Measurements from ENCODE around the gene FOXK2.
"Not testable (repeated sequence)": the region's sequence is repeated elsewhere in the genome, so short reads cannot be mapped to it uniquely, and the experiment has no call there.

Gene FOXK2

DNA sequence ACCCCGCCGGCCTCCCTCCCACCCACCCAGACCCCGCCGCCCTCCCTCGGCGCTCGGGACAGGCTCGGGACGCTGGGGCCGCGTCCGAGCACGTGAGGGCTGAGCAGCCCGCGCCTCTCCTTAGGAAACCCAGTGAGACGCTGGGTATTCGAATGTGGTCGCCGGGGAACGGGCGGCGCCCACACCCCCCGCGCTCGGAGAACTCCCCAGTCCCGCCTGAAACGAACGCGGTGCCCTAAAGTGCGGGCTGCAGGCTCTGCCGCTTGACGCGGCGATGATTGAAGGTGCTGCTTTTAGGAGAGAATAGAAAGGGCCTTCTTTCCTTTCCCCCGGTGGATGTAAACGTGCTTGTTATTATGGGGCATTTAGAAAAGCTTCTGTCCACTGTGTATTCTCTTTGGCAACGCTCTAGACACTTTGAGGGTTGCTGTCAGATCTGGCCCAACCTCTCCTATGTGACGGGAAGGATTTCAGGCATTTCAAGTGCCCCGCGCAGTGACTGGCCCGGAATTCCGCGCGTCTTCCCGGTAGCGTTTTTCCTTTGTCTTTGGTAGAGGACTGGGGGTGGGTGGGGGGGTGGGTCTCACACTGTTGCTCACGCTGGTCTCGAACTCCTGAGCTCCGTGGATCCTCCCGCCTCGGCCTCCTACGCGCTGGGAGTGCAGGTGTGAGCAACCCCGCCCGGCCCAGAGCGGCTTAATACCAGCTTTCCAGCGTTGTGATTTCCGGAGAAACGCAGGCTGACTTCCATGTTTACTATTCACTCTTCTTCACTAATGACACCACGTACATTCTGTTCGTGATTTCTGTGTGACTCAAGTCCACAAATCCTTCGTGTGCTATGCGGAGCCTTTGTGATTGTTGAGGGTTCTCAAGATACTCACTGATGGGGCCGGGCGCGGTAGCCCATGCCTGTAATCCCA lies 21.8 kb upstream of the FOXK2 start:
- peak overlapping the region; percentile 78 for H3K4me3 ChIP-seq (ENCODE audit: low read depth, low read length)
- peaks cover 18% of the 10 kb centered on the region for H3K27me3 ChIP-seq (ENCODE audit: control insufficient read depth, insufficient read depth, low read length)
- H3K9ac ChIP-seq (ENCODE audit: low read depth, low read length), result peak overlapping the region; percentile 26
- no peaks in the 10 kb centered on the region for H3K36me3 ChIP-seq (ENCODE audit: control insufficient read depth, insufficient read depth, low read length)
- no peaks in the 10 kb centered on the region for H3K9me3 ChIP-seq (ENCODE audit: control insufficient read depth, insufficient read depth, low read length)
- peaks cover 4% of the 10 kb centered on the region for H3K4me1 ChIP-seq (ENCODE audit: control insufficient read depth, insufficient read depth, low read length)

DNA sequence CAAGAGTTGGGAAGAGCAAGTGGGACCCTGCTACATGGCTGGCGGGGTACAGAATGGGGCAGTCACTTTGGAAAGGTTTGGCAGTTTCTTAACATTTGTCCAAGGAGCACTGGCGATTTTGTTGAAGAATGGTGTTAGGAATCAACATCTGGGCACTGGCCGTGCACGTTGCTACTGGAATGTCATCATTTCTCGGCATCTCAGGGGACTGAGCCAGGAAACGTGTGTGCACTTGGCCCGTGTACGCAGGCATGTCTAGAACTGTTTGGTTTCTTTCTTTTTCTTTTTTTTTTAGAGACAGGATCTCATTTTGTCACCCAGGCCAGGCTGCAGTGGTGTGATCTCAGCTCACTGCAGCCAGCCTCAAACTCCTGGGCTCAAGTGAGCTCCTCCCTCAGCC lies 17.3 kb upstream of the FOXK2 start:
- no peak overlapping the region for H3K4me3 ChIP-seq (ENCODE audit: low read depth, low read length)
- no peaks in the 10 kb centered on the region for H3K36me3 ChIP-seq (ENCODE audit: control insufficient read depth, insufficient read depth, low read length)
- H3K9me3 ChIP-seq (ENCODE audit: control insufficient read depth, insufficient read depth, low read length), result no peaks in the 10 kb centered on the region
- H3K9ac ChIP-seq (ENCODE audit: low read depth, low read length), result no peak overlapping the region
- peaks cover 9% of the 10 kb centered on the region for H3K27me3 ChIP-seq (ENCODE audit: control insufficient read depth, insufficient read depth, low read length)
- no peaks in the 10 kb centered on the region for H3K4me1 ChIP-seq (ENCODE audit: control insufficient read depth, insufficient read depth, low read length)

DNA sequence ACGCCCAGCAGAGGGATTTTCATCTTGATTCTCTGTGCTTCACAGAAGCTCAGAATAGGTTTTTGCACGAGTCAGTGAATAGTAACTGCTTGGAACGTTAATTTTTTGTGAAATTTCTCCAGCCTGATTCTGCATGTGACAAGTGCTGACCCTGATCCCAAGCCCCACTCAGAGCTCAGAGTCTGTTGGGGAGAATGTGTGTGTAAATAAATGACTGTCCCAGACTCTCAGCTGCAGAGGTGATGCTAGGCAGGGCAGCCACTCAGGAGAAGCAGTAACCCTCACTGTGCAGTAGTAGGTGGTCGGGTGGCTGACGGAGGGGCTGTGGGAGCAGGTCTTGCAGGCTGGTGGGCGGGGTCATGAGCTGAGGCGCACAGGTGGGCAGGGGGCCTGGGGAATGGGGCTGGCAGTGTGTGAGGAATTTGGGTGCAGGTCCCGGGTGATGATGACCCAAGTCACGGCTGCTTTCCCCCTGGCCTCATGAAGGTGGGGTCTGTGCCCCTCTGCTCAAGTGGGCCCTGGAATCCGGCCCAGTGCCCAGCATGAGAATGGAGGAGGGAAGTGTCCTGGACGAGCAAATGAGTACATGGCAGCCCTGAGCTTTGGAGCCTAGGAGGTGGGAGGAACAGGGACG lies 16.3 kb upstream of the FOXK2 start:
- Histone ChIP-seq H3K4me3 (ENCODE audit: low read depth, low read length) (no peak overlapping the region), H3K9ac (ENCODE audit: low read depth, low read length) (no peak overlapping the region), H3K36me3 (ENCODE audit: control insufficient read depth, insufficient read depth, low read length) (no peaks in the 10 kb centered on the region), H3K9me3 (ENCODE audit: control insufficient read depth, insufficient read depth, low read length) (no peaks in the 10 kb centered on the region), H3K27me3 (ENCODE audit: control insufficient read depth, insufficient read depth, low read length) (peaks cover 6% of the 10 kb centered on the region), H3K4me1 (ENCODE audit: control insufficient read depth, insufficient read depth, low read length) (no peaks in the 10 kb centered on the region)

DNA sequence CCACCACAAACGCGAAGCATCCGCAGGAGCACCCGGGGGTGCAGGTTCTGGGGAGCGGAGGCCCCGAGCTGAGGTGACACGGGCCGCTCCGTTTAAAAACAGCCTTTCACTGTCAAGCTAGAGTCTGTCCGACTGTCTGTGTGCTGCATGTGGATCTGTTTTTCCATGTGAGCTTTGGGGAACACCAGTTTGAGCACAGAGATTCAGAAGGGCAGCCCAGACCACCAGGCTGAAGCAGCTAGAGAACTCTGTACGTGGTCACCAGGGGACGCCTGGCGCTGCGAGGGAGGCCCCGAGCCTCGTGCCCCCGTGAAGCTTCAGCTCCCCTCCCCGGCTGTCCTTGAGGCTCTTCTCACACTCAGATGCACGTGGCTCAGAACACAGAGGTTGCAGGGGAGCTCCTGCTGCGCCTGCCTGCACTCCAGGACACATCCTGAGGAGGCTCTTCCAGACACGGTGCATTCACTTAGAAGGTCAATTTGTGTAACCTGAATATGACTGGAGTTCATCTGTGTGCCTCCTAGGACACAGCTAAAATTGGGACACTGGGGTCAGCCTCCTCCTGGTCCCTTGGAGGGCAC lies 15.7 kb upstream of the FOXK2 start:
- Histone ChIP-seq H3K27me3 (ENCODE audit: control insufficient read depth, insufficient read depth, low read length) (peaks cover 4% of the 10 kb centered on the region), H3K9ac (ENCODE audit: low read depth, low read length) (no peak overlapping the region), H3K36me3 (ENCODE audit: control insufficient read depth, insufficient read depth, low read length) (no peaks in the 10 kb centered on the region), H3K4me1 (ENCODE audit: control insufficient read depth, insufficient read depth, low read length) (no peaks in the 10 kb centered on the region), H3K4me3 (ENCODE audit: low read depth, low read length) (no peak overlapping the region), H3K9me3 (ENCODE audit: control insufficient read depth, insufficient read depth, low read length) (no peaks in the 10 kb centered on the region)

DNA sequence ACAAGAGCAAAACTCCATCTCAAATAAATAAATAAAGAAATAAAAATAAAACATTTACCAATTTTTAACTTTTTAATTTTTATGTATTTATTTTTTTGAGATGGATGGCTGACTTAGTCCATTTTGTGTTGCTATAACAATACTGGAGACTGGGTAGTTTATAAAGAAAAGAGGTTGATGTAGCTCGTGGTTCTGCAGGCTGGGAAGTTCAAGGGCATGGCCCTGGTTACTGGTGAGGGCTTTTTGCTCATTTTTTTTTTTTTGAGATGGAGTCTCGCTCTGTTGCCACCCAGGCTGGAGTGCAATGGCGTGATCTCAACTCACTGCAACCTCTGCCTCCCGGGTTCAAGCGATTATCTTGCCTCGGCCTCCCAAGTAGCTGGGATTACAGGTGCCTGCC lies 14.2 kb upstream of the FOXK2 start:
- Histone ChIP-seq H3K36me3 (ENCODE audit: control insufficient read depth, insufficient read depth, low read length) (no peaks in the 10 kb centered on the region), H3K4me3 (ENCODE audit: low read depth, low read length) (no peak overlapping the region), H3K27me3 (ENCODE audit: control insufficient read depth, insufficient read depth, low read length) (no peaks in the 10 kb centered on the region), H3K9ac (ENCODE audit: low read depth, low read length) (no peak overlapping the region), H3K4me1 (ENCODE audit: control insufficient read depth, insufficient read depth, low read length) (no peaks in the 10 kb centered on the region), H3K9me3 (ENCODE audit: control insufficient read depth, insufficient read depth, low read length) (no peaks in the 10 kb centered on the region)

DNA sequence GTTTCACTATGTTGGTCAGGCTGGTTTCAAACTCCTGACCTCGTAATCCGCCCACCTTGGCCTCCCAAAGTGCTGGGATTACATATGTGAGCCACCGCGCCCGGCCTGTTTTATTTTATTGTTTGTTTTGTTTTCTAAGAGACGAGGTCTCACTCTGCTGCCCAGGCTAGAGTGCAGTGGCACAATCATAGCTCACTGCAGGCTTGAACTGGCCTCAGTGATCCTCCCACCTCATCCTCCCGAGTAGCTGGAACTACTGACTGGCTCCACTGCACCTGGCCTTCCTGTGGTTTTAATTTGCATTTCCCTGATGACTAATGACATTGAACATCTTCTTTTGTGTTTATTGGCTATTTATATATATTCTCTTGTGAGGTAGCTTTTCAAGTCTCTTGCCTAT lies 13.1 kb upstream of the FOXK2 start:
- H3K9me3 ChIP-seq (ENCODE audit: control insufficient read depth, insufficient read depth, low read length); H3K4me3 ChIP-seq (ENCODE audit: low read depth, low read length); H3K4me1 ChIP-seq (ENCODE audit: control insufficient read depth, insufficient read depth, low read length): not testable (repeated sequence)

DNA sequence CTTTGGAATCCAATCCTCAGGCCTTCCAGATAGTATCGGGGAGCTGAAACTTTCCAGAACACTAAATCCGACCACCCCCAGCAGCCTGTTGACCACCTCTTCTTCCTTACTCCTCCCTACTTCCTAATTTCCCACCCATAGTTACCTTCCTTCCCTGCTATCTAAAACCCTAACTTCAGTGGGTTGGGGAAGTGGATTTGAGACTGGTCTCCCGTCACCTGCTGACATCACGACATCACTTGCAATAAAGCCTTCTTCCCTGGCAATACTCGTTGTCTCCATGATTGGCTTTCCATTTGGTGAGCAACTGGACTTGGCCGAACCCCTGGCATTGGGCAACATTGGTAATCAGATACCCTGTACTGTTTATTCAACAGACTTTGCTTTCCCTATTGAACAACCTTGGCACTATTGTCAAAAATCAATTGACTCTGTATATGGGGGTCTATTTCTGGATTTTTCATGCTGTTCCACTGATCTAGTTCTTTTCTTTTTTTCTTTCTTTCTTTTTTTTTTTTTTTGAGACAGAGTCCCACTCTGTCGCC lies 11.8 kb upstream of the FOXK2 start:
- H3K4me3 ChIP-seq (ENCODE audit: low read depth, low read length), result no peak overlapping the region
- no peak overlapping the region for H3K9ac ChIP-seq (ENCODE audit: low read depth, low read length)
- H3K36me3 ChIP-seq (ENCODE audit: control insufficient read depth, insufficient read depth, low read length), result no peaks in the 10 kb centered on the region
- no peaks in the 10 kb centered on the region for H3K27me3 ChIP-seq (ENCODE audit: control insufficient read depth, insufficient read depth, low read length)
- H3K4me1 ChIP-seq (ENCODE audit: control insufficient read depth, insufficient read depth, low read length), result no peaks in the 10 kb centered on the region
- no peaks in the 10 kb centered on the region for H3K9me3 ChIP-seq (ENCODE audit: control insufficient read depth, insufficient read depth, low read length)

More for the DNA sequence above, 13.1 kb upstream of the FOXK2 start:
- not testable (repeated sequence) for H3K9ac ChIP-seq (ENCODE audit: low read depth, low read length); H3K36me3 ChIP-seq (ENCODE audit: control insufficient read depth, insufficient read depth, low read length); H3K27me3 ChIP-seq (ENCODE audit: control insufficient read depth, insufficient read depth, low read length)

DNA sequence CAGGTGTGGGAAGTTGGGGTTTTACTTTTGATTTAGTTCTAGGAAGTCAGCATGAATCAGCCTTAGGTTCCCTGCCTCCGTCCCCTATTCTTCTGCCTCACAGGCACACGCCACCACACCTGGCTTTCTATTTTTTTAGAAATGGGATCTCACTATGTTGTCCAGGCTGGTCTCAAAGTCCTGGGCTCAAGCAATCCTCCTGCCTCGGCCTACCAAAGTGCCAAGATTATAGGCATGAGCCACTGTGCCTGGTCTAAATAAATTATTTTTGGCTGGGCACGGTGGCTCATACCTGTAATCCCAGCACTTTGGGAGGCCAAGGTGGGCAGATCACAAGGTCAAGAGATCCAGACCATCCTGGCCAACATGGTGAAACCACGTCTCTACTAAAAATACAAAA lies 7.9 kb upstream of the FOXK2 start:
- not testable (repeated sequence) for H3K36me3 ChIP-seq (ENCODE audit: control insufficient read depth, insufficient read depth, low read length); H3K9me3 ChIP-seq (ENCODE audit: control insufficient read depth, insufficient read depth, low read length); H3K27me3 ChIP-seq (ENCODE audit: control insufficient read depth, insufficient read depth, low read length); H3K9ac ChIP-seq (ENCODE audit: low read depth, low read length); H3K4me1 ChIP-seq (ENCODE audit: control insufficient read depth, insufficient read depth, low read length); H3K4me3 ChIP-seq (ENCODE audit: low read depth, low read length)

DNA sequence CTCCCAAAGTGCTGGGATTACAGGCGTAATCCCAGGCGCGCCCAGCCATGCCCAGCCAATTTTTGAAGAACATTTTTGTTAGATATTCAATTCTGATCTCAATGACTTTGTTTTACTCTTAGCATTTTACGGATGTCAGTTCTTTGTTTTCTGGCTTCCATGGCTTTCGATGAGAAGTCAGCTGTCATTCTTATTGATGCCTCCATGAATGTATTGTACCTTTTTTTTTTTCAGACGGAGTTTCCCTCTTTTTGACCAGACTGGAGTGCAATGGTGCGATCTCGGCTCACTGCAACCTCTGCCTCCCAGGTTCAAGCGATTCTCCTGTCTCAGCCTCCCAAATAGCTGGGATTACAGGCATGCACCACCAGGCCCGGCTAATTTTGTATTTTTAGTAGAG lies 5.7 kb upstream of the FOXK2 start:
- H3K9me3 ChIP-seq (ENCODE audit: control insufficient read depth, insufficient read depth, low read length); H3K27me3 ChIP-seq (ENCODE audit: control insufficient read depth, insufficient read depth, low read length); H3K9ac ChIP-seq (ENCODE audit: low read depth, low read length); H3K4me1 ChIP-seq (ENCODE audit: control insufficient read depth, insufficient read depth, low read length); H3K36me3 ChIP-seq (ENCODE audit: control insufficient read depth, insufficient read depth, low read length); H3K4me3 ChIP-seq (ENCODE audit: low read depth, low read length): not testable (repeated sequence)

DNA sequence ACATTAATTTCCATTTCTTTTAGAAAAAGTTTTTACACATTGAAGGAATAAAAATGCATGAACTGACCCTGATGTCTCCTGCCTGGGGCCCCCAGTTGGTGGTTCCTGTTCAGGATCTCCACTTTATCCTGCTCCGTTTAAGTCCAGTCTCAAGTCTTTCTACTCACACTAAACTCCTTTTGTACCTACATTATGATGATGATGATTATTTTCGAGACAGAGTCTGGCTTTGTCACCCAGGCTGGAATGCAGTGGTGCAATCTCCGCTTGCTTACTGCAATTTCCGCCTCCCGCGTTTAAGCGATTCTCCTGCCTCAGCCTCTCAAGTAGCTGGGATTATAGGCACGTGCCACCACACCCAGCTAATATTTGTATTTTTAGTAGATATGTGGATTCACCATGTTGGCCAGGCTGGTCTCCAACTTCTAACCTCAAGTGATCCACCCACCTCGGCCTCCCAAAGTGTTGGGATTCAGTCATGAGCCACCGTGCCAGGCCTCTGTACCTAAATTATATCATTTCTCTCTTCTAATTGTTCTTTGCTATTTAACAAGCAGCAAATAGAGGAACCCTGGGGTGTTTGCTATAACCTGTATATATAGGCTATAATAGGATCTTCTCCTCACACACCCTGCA lies 2.2 kb upstream of the FOXK2 start:
- no peaks in the 10 kb centered on the region for H3K36me3 ChIP-seq (ENCODE audit: control insufficient read depth, insufficient read depth, low read length)
- H3K9ac ChIP-seq (ENCODE audit: low read depth, low read length), result no peak overlapping the region
- no peaks in the 10 kb centered on the region for H3K4me1 ChIP-seq (ENCODE audit: control insufficient read depth, insufficient read depth, low read length)

DNA sequence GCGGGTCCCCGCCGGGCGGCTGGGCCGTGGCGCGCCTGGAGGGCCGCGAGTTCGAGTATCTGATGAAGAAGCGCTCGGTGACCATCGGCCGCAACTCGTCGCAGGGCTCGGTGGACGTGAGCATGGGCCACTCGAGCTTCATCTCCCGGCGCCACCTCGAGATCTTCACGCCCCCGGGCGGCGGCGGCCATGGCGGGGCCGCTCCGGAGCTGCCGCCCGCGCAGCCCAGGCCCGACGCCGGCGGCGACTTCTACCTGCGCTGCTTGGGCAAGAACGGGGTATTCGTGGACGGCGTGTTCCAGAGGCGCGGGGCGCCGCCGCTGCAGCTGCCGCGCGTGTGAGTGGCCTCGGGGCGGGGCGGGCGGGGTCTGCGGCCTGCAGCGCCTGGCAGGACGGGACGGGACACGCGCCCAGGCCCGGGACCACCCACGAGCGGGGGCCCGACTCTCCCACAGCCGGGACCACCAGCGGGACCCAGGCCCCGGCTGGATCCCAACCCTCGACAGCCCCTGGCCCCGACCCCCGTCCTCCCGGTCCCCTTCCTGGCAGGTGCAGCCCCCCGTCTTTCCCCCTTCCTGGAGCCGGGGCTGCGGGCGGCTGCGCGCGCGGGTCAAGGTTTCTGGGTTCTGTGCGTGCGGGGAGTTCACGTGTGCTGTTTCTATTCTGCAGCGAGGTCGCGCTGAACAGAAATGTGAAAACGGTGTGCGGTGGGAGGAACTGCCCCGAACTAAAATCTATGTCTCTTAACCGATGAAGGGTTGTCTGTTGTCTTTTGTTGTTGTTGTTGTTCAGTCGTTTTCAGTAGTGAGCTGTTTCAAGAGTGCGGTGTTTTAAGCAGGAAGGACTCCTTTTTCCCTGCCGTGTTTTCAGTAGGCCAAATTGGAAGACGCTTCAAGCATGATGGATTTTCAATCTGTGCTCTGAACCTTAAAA lies 705 bp downstream of the FOXK2 start:
- no peaks in the 10 kb centered on the region for H3K4me1 ChIP-seq (ENCODE audit: control insufficient read depth, insufficient read depth, low read length)
- H3K4me3 ChIP-seq (ENCODE audit: low read depth, low read length), result peak overlapping the region; percentile 78
- H3K9ac ChIP-seq (ENCODE audit: low read depth, low read length), result peak overlapping the region; percentile 9
- H3K36me3 ChIP-seq (ENCODE audit: control insufficient read depth, insufficient read depth, low read length), result no peaks in the 10 kb centered on the region
- no peaks in the 10 kb centered on the region for H3K27me3 ChIP-seq (ENCODE audit: control insufficient read depth, insufficient read depth, low read length)
- H3K9me3 ChIP-seq (ENCODE audit: control insufficient read depth, insufficient read depth, low read length), result no peaks in the 10 kb centered on the region

More for the DNA sequence above, 2.2 kb upstream of the FOXK2 start:
- Histone ChIP-seq H3K4me3 (ENCODE audit: low read depth, low read length) (no peak overlapping the region), H3K9me3 (ENCODE audit: control insufficient read depth, insufficient read depth, low read length) (no peaks in the 10 kb centered on the region), H3K27me3 (ENCODE audit: control insufficient read depth, insufficient read depth, low read length) (no peaks in the 10 kb centered on the region)
